ENCODE results near the gene ANKMY1. TPM values are rescaled to one million over a fixed set of nuclear protein-coding genes. Genes with fewer than 3 reads are reported as not detected.

ANKMY1 gene
- total RNA-seq, 1 donor from 2014 or later = 25.6 TPM

DNA sequence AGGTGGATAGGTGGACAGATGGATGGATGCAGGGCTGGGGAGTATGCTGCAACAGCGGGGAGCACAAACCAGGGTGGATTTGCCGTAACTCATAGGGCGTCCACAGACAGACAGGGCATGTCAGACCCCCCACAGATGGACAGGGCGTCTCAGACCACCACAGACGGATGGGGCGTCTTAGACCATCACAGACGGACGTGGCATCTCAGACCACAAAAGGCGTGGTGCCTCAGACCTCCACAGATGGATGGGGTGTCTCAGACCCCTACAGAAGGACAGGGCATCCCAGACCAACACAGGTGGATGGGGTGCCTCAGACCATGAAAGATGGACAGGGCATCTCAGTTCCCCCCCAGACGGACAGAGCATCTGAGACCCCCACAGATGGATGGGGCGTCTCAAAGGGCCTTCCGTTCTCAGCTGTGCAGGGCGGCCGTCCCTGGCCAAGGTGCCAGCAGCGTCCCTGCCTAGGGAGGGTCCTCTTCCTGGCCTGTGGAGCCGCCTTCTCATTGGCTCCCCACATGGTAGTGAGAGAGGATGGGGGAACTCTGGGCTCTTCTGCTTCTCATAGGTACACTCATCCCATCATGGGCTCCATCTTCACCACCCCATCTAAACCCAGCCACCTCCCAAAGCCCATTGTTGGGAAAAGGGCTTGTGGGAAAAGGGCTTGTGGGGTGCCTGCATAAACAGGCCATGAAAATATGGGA lies 2.1 kb downstream of the ANKMY1 start:
- no peak for DNase-seq (ENCODE audit: low spot score)

DNA sequence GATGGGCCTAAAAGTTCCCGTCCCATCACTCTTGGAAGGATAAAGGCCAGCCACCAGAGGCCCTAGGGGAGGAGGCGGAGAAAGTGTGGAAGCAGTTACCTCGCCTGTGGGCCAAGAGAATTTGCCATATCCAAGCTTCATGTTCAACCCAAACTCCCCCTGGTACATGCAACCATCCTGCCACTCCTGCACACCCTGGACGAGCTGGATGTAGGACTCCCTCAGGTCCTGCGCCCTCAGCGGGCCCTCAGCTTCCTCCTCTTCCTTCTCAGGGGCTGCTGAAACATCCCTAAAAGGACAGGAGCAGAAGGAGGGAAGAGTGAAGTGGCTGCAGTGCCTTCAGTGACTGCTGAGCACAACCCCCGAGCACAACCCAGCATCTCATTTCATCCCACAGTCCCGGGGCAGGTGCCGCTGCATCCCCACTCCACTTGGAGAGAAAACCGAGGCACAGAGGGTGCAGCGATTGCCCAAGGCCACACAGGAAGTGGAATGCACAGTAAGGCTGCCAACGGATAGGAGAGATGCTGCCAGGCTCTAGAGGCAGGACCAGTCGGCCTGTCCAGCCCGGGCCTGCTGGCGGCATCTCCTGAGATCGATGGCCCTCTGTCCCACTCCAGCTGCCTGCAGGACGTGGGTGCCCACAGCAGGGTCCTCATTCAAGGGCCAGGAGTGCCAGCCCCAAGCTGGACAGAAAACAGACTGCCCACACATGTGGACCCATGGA lies 2.9 kb downstream of the ANKMY1 start:
- no peak for DNase-seq (ENCODE audit: low spot score)

DNA sequence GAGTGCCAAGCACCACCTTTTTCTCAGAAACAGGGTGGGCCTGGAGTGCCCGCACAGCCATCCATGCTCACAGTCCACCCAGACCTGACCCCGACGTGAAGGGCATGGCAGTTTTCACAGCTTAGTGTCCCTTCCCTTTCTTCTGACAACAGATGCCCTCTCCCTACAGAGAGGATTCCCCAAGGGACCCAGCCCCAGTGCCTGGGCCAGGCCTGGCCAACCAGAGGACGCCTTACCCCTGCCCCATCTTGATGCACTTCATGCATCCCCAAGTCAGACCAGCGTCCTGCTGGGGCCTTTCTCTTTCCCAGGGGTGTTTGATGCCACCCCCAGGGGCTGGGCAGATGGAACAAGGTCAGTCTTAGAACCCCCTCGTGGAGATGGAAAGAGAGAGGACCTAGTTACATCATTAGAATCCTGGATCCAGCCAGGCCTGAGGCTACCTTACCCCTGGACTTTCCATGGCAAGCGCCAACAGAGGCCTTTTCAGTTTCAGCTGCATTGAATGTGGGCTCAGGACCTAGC lies 3.8 kb downstream of the ANKMY1 start:
- peak; percentile 5 for DNase-seq (ENCODE audit: low spot score)

DNA sequence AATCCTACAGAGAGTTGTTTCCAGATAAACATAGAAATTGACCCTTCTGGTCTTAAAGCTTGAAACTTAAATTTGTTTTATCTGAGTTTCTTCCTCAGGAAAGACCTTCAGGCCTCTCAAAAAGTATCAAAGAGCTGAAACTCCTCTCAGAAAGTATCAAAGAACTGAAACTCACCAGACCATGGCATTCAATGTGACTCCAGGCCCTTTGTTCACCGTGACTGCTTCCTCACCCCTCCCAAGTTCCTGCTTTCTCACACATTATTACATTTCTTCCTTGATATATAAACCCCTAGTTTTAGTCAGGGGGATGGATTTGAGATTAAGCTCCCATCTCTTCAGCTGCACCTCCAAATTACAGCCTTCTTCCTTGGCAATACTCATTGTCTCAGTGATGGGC lies 6.0 kb downstream of the ANKMY1 start:
- DNase-seq (ENCODE audit: low spot score) = no peak

DNA sequence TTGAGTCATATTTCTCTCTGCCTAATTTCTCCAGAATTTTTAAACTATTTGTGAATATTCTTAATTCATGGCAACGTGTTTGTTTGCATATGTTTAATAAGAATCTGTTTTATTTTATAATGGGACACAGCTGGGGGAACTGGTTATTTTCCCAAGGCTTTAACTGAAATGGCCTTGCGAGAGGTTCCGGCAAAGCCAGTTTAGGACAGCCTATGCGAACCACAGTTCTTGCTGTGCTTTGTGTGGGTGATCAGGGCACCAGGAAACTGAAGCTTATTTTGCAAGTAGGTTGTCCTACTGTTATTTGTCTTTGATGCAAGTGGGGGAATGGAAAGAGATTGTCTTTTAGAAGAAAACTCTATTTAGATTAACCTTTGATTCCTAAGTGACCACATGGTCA lies 6.5 kb downstream of the ANKMY1 start:
- no peak for DNase-seq (ENCODE audit: low spot score)

DNA sequence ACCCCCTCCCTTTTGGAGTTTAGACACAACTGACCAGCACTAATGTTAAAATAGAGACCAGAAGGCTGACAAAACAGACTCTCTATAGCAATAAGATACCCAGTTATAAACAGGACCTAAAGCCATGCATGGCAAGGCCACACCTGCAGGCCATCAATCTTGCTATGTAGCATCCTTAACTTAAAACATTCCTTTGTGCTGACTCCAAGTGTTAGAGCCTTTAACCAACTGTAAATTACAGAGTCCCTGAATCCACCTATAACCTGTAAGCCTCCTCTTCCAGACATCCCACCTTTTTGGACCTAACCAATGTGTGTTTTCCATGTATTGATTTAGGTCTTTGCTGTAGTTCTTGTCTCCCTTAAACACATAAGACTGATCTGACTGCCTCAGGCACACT lies 17.9 kb downstream of the ANKMY1 start:
- no peak for DNase-seq (ENCODE audit: low spot score)

DNA sequence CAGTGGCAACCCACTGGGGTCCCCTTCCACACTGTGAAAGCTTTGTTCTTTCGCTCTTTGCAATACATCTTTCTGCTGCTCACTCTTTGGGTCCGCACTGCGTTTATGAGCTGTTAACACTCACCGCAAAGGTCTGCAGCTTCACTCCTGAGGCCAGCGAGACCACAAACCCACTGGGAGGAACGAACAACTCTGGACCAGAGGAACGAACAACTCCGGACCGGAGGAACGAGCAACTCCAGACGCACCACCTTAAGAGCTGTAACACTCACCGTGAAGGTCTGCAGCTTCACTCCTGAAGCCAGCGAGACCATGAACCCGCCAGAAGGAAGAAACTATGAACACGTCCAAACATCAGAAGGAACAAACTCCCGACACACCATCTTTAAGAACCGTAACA lies 18.7 kb downstream of the ANKMY1 start:
- peak; percentile 8 for DNase-seq (ENCODE audit: low spot score)

DNA sequence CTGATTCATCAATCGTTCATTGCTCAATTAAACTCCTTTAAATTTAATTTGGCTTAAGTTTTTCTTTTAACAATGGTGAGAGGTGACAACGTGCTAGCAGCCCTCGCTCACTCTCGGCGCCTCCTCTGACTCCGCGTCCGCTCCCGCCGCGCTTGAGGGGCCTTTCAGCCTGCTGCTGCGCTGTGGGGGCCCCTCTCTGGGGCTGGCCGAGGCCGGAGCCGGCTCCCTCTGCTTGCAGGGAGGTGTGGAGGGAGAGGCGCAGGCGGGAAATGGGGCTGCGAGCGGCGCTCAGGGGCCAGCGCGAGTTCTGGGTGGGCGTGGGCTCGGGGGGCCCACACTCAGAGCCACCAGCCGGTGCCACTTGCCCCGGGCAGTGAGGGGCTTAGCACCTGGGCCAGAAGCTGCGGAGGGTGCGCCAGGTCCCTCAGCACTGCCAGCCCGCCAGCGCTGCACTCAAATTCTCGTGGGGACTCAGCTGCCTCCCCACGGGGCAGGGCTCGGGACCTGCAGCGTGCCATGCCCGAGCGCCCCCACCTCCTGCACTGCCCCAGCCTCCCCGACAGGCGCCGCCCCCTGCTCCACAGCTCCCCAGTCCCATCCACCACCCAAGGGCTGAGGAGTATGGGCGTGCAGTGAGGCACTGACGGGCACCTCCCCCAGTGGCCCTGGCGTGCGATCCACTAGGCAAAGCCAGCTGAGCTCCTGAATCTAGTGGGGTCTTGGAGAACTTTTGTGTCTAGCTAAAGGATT lies 19.6 kb downstream of the ANKMY1 start:
- DNase-seq (ENCODE audit: low spot score) = peak; percentile 3

DNA sequence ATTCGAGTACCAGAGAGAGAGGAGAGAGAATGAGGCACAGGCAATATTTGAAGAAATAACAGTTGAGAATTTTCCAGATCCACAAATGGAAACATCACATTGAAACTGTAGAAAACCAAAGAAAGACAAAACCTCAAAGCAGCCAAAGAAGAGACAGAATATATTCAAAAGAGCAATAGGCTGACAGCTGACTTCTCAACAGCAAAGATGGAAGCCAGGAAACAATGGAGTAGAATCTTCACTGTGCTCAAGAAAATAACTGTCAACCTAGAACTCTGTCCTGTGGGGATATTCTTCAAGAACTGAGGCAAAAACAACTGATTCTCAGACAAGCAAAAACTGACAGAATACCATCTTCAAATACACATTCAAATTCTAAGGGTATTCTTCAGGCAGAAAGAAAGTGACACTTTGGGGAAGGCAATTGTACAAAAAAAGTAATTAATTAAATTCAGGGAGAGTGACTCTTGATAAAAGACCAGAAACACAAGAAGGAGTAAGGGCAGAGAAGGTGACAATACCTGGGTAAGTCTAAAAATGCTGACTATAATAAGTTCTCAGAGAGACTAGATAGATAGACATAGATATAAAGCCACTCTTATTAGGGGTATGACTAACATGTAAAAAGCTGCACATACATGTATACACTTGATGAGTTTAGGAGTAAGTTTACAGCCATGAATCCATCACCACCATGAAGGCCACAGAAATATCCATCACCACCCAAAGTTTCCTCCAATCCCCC lies 25.6 kb downstream of the ANKMY1 start:
- no peak for DNase-seq (ENCODE audit: low spot score)

DNA sequence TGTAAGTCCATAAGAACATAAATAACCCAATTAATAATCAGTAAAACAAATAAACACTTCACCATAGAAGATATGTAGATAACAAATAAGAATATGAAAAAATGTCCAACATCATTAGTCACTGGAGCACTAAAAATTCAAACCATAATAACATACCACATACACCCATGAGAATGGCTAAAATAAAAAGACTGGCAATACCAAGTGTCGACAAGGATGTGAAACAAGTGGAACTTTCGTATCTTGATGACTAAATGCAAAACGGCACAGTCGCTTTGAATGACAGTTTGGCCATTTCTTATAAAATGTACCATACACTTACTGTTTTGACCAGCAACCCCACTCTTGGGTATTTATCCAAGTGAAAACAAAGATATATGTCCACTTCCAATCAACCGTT lies 26.8 kb downstream of the ANKMY1 start:
- DNase-seq (ENCODE audit: low spot score) = no peak

DNA sequence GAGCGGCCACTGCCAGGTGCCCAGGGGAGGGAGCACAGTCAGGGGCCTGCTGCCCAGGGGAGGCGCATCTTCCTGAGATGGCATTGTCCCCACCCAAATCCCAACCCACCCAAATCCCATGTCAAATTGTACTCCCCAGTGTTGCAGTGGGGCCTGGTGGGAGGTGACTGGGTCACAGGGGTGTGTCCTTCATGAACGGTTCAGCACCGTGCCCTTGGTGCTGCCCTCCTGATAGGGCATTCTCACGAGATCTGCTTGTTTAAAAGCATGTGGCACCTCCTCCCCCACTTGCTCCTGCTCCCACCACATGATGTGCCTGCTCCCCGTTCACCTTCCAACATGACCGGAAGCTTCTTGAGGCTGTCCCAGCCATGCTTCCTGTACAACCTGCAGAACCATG lies 27.6 kb downstream of the ANKMY1 start:
- no peak for DNase-seq (ENCODE audit: low spot score)

DNA sequence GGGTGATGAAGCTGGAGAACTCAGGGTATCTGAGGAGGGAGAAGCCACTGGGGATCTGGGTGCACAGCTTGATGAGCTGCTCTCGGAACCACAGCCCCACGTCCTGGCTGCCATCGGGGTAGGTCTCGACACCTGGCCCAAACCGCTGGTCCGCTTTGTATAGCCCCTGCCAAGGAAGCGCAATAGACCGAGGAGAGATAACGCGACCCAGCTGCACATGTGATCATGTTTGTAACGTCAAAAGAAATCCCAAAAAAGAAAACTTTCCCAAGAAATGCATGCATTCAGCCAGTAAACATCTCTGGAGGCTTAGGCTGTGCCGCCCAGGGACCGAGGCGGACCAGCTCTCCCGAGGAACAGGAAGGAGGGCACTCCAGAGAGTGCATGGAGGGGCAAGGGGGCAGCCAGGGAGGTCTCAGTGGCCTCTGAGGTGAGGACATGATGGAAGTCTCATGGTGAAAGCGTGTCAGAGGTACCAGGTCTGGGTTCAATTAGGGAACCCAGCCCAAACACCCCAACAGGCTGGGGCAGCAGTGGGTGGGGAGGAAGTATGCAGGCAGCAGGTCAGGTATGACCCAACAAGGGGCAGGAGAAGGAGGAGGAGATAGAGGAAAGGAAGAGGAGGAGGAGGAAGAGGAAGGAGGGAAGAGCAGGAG lies 28.3 kb downstream of the ANKMY1 start:
- no peak for DNase-seq (ENCODE audit: low spot score)

DNA sequence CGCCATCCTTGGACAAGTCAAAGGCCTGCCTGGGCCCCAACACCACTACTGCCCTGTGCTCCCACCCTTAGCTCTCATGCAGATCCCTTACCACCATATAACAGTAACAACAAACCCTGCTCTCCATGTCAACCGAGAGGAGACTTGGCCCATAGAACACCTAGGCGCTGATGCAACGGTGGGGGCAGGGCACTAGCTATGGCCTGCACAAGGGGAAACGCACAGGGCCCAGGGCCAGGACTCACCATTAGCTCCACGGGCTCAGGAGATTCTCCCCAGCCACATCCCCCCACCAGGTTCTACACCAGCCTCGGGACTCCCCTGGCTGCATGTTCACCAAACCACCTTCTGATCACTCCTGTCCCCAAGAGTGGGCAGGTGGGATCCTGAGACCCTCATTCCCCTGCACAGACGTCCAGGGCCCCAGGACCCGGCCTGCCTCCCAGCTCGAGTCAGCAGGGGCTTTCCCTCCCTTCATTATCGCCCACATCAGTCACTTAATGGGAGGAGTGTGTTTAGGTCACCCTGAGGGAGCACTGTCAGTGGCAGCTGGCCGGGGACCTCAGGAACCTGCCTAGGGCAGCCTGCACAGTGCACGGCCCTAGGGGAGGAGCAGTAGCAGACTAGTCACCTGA lies 29.3 kb downstream of the ANKMY1 start:
- DNase-seq (ENCODE audit: low spot score) = no peak

DNA sequence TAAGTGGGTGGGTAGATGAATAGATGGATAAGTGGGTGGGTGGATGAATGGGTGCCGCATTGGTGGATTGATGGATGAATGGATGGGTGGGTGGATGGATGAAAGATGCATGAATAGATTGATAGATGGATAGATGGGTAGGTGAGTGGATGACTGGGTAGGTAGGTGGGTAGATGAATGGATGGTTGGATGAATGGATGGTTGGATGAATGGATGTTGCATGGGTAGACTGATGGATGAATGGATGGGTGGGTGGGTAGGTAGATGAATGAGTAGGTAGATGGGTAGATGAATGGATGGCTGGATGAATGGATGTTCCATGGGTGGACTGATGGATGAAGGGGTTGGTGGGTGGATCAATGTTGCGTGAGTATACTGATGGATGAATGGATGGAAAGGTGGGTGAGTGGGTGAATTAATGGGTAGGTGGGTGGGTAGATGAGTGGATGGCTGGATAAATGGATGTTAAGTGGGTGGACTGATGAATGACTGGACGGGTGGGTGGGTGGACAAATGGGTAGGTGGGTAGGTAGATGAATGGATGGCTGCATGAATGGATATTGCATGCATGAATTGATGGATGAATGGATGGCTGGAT lies 30.5 kb downstream of the ANKMY1 start:
- no peak for DNase-seq (ENCODE audit: low spot score)

DNA sequence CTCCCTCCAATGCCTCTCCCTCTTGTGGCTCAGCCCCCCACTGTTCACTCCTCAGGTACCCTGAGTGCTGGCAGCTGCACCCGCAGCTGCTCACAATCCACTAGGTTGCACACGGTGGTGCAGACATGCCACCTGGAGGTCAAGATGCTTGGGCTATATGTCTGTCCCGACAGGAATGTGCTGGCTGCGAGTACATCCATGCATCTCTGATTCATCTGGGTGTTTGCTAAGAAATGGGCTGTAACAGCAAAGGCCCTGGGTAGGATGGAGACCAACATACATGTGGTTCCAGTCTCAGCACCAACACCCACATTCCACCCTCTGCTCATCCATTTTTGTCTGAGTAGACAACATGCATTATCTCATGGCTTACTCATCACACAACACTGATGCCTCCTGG lies 31.3 kb downstream of the ANKMY1 start:
- no peak for DNase-seq (ENCODE audit: low spot score)

DNA sequence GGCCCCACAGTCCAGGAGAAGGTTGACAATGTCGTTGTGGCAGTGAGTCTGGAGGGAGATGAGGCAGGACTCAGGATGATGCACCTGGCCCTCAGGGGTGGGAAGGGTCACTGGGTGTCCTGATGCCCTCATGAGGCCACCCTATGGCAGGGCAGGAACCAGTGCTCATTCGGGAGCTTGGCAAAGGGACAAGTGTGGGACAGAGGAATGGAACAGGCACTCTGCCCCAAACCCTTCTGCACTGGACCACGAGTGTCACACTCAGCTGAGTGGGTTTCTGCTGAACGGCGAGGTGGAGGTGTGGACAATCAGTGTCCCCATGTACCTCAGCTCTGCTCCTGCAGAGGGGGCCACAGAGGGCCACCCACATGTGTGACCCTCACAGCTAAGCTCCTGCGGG lies 32.0 kb downstream of the ANKMY1 start:
- DNase-seq (ENCODE audit: low spot score) = no peak

DNA sequence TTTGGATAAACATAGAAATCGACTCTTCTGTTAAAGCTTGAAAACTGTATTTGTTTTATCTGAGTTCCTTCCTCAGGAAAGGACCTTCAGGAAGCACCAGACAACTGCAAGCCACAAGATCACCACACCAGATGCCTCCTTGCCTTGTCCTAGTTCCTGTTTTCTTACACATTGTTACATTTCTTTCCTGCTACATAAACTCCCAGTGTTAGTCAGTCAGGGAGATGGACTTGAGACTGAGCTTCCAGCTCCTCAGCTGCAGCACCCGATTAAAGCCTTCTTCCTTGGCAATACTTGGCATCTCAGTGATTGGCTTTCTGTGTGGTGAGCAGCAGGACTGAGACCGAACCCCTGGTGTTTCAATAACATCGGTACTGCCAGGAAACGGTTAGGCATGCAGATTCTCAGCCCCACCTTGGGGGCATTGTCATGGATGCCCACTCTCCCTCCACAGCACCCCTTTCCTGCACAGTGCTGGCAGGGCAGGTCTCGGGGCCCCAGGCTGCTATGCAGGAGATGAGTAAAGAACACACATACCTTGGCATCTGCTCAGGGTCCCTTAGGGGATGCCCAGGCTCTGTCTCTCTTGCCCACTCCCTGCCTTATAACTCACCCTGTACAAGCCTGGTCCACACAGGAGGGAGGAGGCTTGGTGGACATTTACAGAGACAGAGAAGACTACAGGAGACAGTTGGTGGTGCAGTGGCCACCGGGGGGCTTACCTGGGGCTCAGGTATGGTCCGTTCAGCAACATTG lies 32.6 kb downstream of the ANKMY1 start:
- DNase-seq (ENCODE audit: low spot score) = no peak

DNA sequence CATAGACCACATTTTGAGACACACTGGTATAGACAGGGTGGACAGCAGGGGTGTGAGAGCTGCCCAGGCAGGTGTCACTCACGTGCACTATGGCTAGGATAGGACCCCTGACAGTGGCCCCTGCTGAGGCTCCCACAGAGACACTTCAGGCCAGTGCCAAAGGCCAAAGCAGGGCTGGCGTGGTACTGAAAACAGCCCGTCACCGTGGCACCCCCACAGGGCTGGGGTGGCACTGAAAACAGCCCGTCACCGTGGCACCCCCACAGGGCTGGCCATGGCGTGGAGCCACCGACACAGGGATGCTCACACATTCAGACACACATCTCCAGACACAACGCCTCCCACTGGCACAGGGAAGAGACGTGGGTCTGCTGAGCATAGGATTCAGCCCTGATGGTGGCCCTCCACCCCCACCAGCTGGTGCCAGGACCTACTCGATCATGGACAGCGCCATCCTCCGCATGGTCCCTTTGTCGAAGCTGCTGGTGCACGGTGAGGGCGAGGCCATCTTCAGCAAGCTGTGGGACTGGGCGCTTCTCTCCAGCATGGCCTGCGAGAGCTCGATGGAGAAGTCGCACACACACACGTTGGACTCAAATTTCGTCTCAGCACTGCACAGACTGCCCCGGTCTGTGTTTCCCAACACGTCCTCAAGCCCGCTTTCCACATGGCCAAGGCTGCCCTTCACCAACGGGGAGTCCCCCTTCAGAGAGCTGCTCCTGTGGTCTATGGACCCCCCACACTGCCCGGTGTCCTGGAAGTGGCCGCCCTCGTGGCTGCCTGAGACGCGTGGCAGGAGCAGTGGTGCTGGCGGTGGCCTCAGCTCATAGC lies 34.1 kb downstream of the ANKMY1 start:
- DNase-seq (ENCODE audit: low spot score) = no peak

DNA sequence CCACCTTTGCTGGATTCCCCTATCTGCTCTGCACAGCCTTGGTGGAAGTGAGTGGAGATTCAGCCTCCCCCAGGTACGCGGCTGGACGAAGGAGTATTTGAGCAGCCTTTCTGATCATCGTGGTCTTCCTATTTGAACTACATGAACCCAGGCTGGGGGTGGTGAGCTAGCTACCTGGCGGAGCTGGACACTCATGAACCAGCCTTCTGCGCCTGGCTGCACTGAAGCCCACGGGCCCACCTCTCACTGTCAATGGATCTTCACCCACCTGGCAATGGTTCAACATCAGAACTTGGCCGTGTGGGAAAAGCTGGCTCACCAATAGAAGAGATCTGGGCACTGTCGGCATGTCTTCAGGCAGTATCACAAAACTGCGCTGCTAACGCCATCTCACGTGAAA lies 35.4 kb downstream of the ANKMY1 start:
- DNase-seq (ENCODE audit: low spot score) = no peak

All from mucosa of gallbladder (tissue), 1 donor.